ENCODE data around the gene RRP12.

- TF ChIP-seq EZH2 (IDR thresholded peaks at IDR 0.05; ENCODE audit: insufficient read depth, poor library complexity, severe bottlenecking), result no peak
- no peak for TF ChIP-seq EZH2phosphoT487 (IDR thresholded peaks at IDR 0.05; ENCODE audit: insufficient read depth, low read depth)
Observed at GRCh38 chr10:97390091-97390490, 11.0 kb downstream of the RRP12 start.

Measured in GM23248 (cell line).